GM03348 (cell line): Measurements from ENCODE around the gene KBTBD2.
"Not testable (repeated sequence)": the region's sequence is repeated elsewhere in the genome, so short reads cannot be mapped to it uniquely, and the experiment has no call there.

Experiments used
- DNase-seq: peaks from one replicate; pipeline ENCODE4 v3.0.0; 2012; ENCODE audit warnings: low spot score

The KBTBD2 gene

GRCh38 chr7:32893207-32893524, 1.6 kb upstream of the KBTBD2 start:
- DNase-seq, result no peak

GRCh38 chr7:32892521-32893206, 1.1 kb upstream of the KBTBD2 start:
- DNase-seq, result peak; percentile 40

GRCh38 chr7:32891800-32892520, 400 bp upstream of the KBTBD2 start:
- peak; percentile 95 for DNase-seq

GRCh38 chr7:32890793-32891042, 842 bp downstream of the KBTBD2 start:
- DNase-seq, result no peak

GRCh38 chr7:32890010-32890792, 1.4 kb downstream of the KBTBD2 start:
- peak; percentile 40 for DNase-seq

GRCh38 chr7:32888505-32888904, 3.1 kb downstream of the KBTBD2 start:
- DNase-seq, result no peak

- no peak for DNase-seq
These were observed 4.2 kb downstream of the KBTBD2 start for GRCh38 chr7:32887395-32887794.

- peak; percentile 38 for DNase-seq
These were observed 10.2 kb downstream of the KBTBD2 start for GRCh38 chr7:32881074-32881982.

- DNase-seq, result no peak
These were observed 12.1 kb downstream of the KBTBD2 start for GRCh38 chr7:32879460-32879859.

- DNase-seq, result not testable (repeated sequence)
These were observed 13.5 kb downstream of the KBTBD2 start for GRCh38 chr7:32878023-32878422.

- no peak for DNase-seq
These were observed 19.1 kb downstream of the KBTBD2 start for GRCh38 chr7:32872421-32872820.

- DNase-seq, result no peak
These were observed 19.8 kb downstream of the KBTBD2 start for GRCh38 chr7:32871624-32872371.

GRCh38 chr7:32870298-32870697, 21.3 kb downstream of the KBTBD2 start:
- DNase-seq, result no peak

- no peak for DNase-seq
These were observed 21.8 kb downstream of the KBTBD2 start for GRCh38 chr7:32869716-32870115.

GRCh38 chr7:32868116-32868515, 23.4 kb downstream of the KBTBD2 start:
- DNase-seq, result no peak

GRCh38 chr7:32865448-32866030, 26.0 kb downstream of the KBTBD2 start:
- no peak for DNase-seq

- DNase-seq, result not testable (repeated sequence)
These were observed 27.7 kb downstream of the KBTBD2 start for GRCh38 chr7:32863872-32864271.

- DNase-seq, result no peak
These were observed 31.5 kb downstream of the KBTBD2 start for GRCh38 chr7:32860090-32860489.

- DNase-seq, result no peak
These were observed 32.9 kb downstream of the KBTBD2 start for GRCh38 chr7:32858648-32859047.

- DNase-seq, result not testable (repeated sequence)
These were observed 34.5 kb downstream of the KBTBD2 start for GRCh38 chr7:32857063-32857462.
